IPS-20b (cell line): Measurements from ENCODE around the gene IPO9.

Experiments
- H3K27ac ChIP-seq: one replicate; pipeline ENCODE4 v1.5.1; 2013; ENCODE audit warnings: low read length
- H3K27me3 ChIP-seq: 2 replicates; pipeline ENCODE4 v1.6.1; 2013; ENCODE audit warnings: mild to moderate bottlenecking, low read length, inconsistent platforms; ENCODE audit not compliant: insufficient read depth
- H3K36me3 ChIP-seq: 2 replicates; pipeline ENCODE4 v1.6.1; 2013; ENCODE audit warnings: low read depth, mild to moderate bottlenecking, inconsistent platforms, low read length, moderate library complexity; ENCODE audit not compliant: insufficient read depth
- H3K4me1 ChIP-seq: 2 replicates; pipeline ENCODE4 v1.6.1; 2013; ENCODE audit warnings: mild to moderate bottlenecking, control low read depth, inconsistent platforms, low read length, moderate library complexity; ENCODE audit not compliant: insufficient read depth
- H3K4me3 ChIP-seq: 2 replicates; pipeline ENCODE4 v1.5.1; 2013; ENCODE audit warnings: mild to moderate bottlenecking, low read length, inconsistent platforms
- H3K9ac ChIP-seq: 2 replicates; pipeline ENCODE4 v1.6.1; 2013; ENCODE audit warnings: low read depth, mild to moderate bottlenecking, inconsistent platforms, low read length, moderate library complexity
- H3K9me3 ChIP-seq: 2 replicates; pipeline ENCODE4 v1.6.1; 2013; ENCODE audit warnings: mild to moderate bottlenecking, low read depth, low read length, inconsistent platforms; ENCODE audit not compliant: insufficient read depth

Gene IPO9

GRCh38 chr1:201828820-201829774, at the start of gene IPO9:
Gene IPO9 (plus strand): TSS chr1:201829157. CDS start chr1:201829210, 53 bp downstream.
- Histone ChIP-seq H3K27me3 (no peaks in the 10 kb centered on the region), H3K4me1 (peaks cover 9% of the 10 kb centered on the region; the same call in 1 of the 2 replicates), H3K27ac (peak within 1 kb of the TSS; percentile 35), H3K4me3 (peak within 1 kb of the TSS; percentile 89), H3K36me3 (no peaks in the 10 kb centered on the region), H3K9me3 (no peaks in the 10 kb centered on the region), H3K9ac (peak within 1 kb of the TSS; percentile 97)

GRCh38 chr1:201779351-201779880, 49.5 kb upstream of the IPO9 start:
- Histone ChIP-seq H3K4me3 (no peak overlapping the region), H3K27ac (no peak overlapping the region), H3K27me3 (no peaks in the 10 kb centered on the region), H3K4me1 (no peaks in the 10 kb centered on the region), H3K9me3 (no peaks in the 10 kb centered on the region), H3K9ac (no peak overlapping the region), H3K36me3 (peaks cover 43% of the 10 kb centered on the region)

GRCh38 chr1:201780952-201781351, 48.0 kb upstream of the IPO9 start:
- no peak overlapping the region for H3K27ac ChIP-seq
- H3K27me3 ChIP-seq, result no peaks in the 10 kb centered on the region
- peaks cover 55% of the 10 kb centered on the region for H3K36me3 ChIP-seq
- H3K9me3 ChIP-seq, result no peaks in the 10 kb centered on the region
- H3K4me3 ChIP-seq, result no peak overlapping the region
- H3K9ac ChIP-seq, result no peak overlapping the region
- H3K4me1 ChIP-seq, result no peaks in the 10 kb centered on the region

- no peak overlapping the region for H3K27ac ChIP-seq
Measured at GRCh38 chr1:201781437-201781836, 47.5 kb upstream of the IPO9 start.

GRCh38 chr1:201782353-201782752, 46.6 kb upstream of the IPO9 start:
- H3K27me3 ChIP-seq, result no peaks in the 10 kb centered on the region
- H3K27ac ChIP-seq, result no peak overlapping the region
- no peak overlapping the region for H3K9ac ChIP-seq
- H3K4me3 ChIP-seq, result no peak overlapping the region
- no peaks in the 10 kb centered on the region for H3K9me3 ChIP-seq
- H3K36me3 ChIP-seq, result peaks cover 69% of the 10 kb centered on the region
- H3K4me1 ChIP-seq, result no peaks in the 10 kb centered on the region

More at GRCh38 chr1:201781437-201781836, 47.5 kb upstream of the IPO9 start:
- no peaks in the 10 kb centered on the region for H3K9me3 ChIP-seq
- H3K9ac ChIP-seq, result no peak overlapping the region
- no peaks in the 10 kb centered on the region for H3K4me1 ChIP-seq
- H3K36me3 ChIP-seq, result peaks cover 59% of the 10 kb centered on the region
- H3K4me3 ChIP-seq, result no peak overlapping the region
- no peaks in the 10 kb centered on the region for H3K27me3 ChIP-seq

GRCh38 chr1:201783058-201783457, 45.9 kb upstream of the IPO9 start:
- Histone ChIP-seq H3K4me3 (no peak overlapping the region), H3K36me3 (peaks cover 76% of the 10 kb centered on the region), H3K9ac (no peak overlapping the region), H3K9me3 (no peaks in the 10 kb centered on the region), H3K27ac (no peak overlapping the region), H3K27me3 (no peaks in the 10 kb centered on the region), H3K4me1 (no peaks in the 10 kb centered on the region)

- H3K4me1 ChIP-seq, result no peaks in the 10 kb centered on the region
- no peaks in the 10 kb centered on the region for H3K9me3 ChIP-seq
- no peak overlapping the region for H3K9ac ChIP-seq
- no peak overlapping the region for H3K27ac ChIP-seq
- peaks cover 79% of the 10 kb centered on the region for H3K36me3 ChIP-seq
- no peak overlapping the region for H3K4me3 ChIP-seq
- no peaks in the 10 kb centered on the region for H3K27me3 ChIP-seq
Measured at GRCh38 chr1:201783572-201783971, 45.4 kb upstream of the IPO9 start.

- H3K27me3 ChIP-seq, result no peaks in the 10 kb centered on the region
- peaks cover 94% of the 10 kb centered on the region for H3K36me3 ChIP-seq
- no peaks in the 10 kb centered on the region for H3K9me3 ChIP-seq
- H3K9ac ChIP-seq, result no peak overlapping the region
- no peaks in the 10 kb centered on the region for H3K4me1 ChIP-seq
- no peak overlapping the region for H3K4me3 ChIP-seq
- no peak overlapping the region for H3K27ac ChIP-seq
Measured at GRCh38 chr1:201785291-201785690, 43.7 kb upstream of the IPO9 start.

GRCh38 chr1:201786824-201787223, 42.1 kb upstream of the IPO9 start:
- H3K9me3 ChIP-seq, result no peaks in the 10 kb centered on the region
- H3K36me3 ChIP-seq, result peaks cover 94% of the 10 kb centered on the region
- no peak overlapping the region for H3K9ac ChIP-seq
- no peak overlapping the region for H3K4me3 ChIP-seq
- H3K27me3 ChIP-seq, result no peaks in the 10 kb centered on the region
- no peaks in the 10 kb centered on the region for H3K4me1 ChIP-seq
- H3K27ac ChIP-seq, result no peak overlapping the region

GRCh38 chr1:201788296-201788695, 40.7 kb upstream of the IPO9 start:
- peaks cover 90% of the 10 kb centered on the region for H3K36me3 ChIP-seq
- no peaks in the 10 kb centered on the region for H3K27me3 ChIP-seq
- no peaks in the 10 kb centered on the region for H3K4me1 ChIP-seq
- H3K9ac ChIP-seq, result no peak overlapping the region
- H3K9me3 ChIP-seq, result no peaks in the 10 kb centered on the region
- H3K27ac ChIP-seq, result no peak overlapping the region
- H3K4me3 ChIP-seq, result no peak overlapping the region

GRCh38 chr1:201789245-201789644, 39.7 kb upstream of the IPO9 start:
- Histone ChIP-seq H3K4me1 (no peaks in the 10 kb centered on the region), H3K27me3 (no peaks in the 10 kb centered on the region), H3K9ac (no peak overlapping the region), H3K36me3 (peaks cover 88% of the 10 kb centered on the region), H3K27ac (no peak overlapping the region), H3K4me3 (no peak overlapping the region), H3K9me3 (no peaks in the 10 kb centered on the region)

GRCh38 chr1:201790261-201790660, 38.7 kb upstream of the IPO9 start:
- Histone ChIP-seq H3K9me3 (no peaks in the 10 kb centered on the region), H3K4me3 (no peak overlapping the region), H3K36me3 (peaks cover 90% of the 10 kb centered on the region), H3K9ac (no peak overlapping the region), H3K27ac (no peak overlapping the region), H3K4me1 (no peaks in the 10 kb centered on the region), H3K27me3 (no peaks in the 10 kb centered on the region)
